Measurements from ENCODE around the gene F2RL3. TPM values are rescaled to one million over a fixed set of nuclear protein-coding genes. Genes with fewer than 3 reads are reported as not detected.

F2RL3 gene
- total and polyA plus RNA-seq, 9 of the 15 experiments (the other 6 are each of a cell fraction or from before 2014, with no cell fraction given) = 1.4 to 27.6 (median 11.9) TPM

- peaks cover 86% of the 10 kb centered on the region for H3K36me3 ChIP-seq (ENCODE audit: control insufficient read depth, insufficient read depth, low read length)
- no TSS peak for BruUV-seq (replicated peaks)
- peaks cover 2% of the 10 kb centered on the region; the same call in 2 of the 3 replicates for H3K79me2 ChIP-seq (ENCODE audit: control insufficient read depth, insufficient read depth, low read length)
Measured at GRCh38 chr19:16841391-16841926, 47.3 kb upstream of the F2RL3 start.

More at GRCh38 chr19:16841391-16841926, 47.3 kb upstream of the F2RL3 start:
- Histone ChIP-seq H4K20me1 (replicated peaks; ENCODE audit: control insufficient read depth, insufficient read depth, low read length) (no peaks in the 10 kb centered on the region), H3K27ac (ENCODE audit: extremely low read depth, low read depth, low read length) (no peak overlapping the region), H3K9me3 (replicated peaks; ENCODE audit: control insufficient read depth, insufficient read depth, low read depth, low read length) (no peaks in the 10 kb centered on the region), H3K9ac (ENCODE audit: insufficient read depth in 1 of 2, low read depth in 2 of 2, low read length in 2 of 2) (no peak overlapping the region), H3K4me2 (ENCODE audit: insufficient read depth, low read length) (no peak overlapping the region), H3K4me1 (replicated peaks in 1 of 2; ENCODE audit: control insufficient read depth in 2 of 2, insufficient read depth in 2 of 2, low read length in 2 of 2) (no peaks in the 10 kb centered on the region; a peak in 1 of 5 replicates), H3K9me1 (ENCODE audit: control insufficient read depth, insufficient read depth, low read length) (peaks cover 19% of the 10 kb centered on the region), H3K4me3 (no peak overlapping the region), H2AFZ (ENCODE audit: low read depth, low read length) (no peak overlapping the region), H3K27me3 (ENCODE audit: control insufficient read depth in 2 of 2, insufficient read depth in 2 of 2, low read length in 2 of 2) (no peaks in the 10 kb centered on the region)
- in situ Hi-C loops (cut with MboI) = no loop called here
- FAIRE-seq = no peak
- 98% methylated on average over 15 of the region's 15 CpGs for WGBS (ENCODE audit: insufficient coverage, low coverage, missing lambda C conversion rate)
- ATAC-seq = no peak
- ChIA-PET CTCF (ENCODE audit: low intra/inter-chr PET ratio) (no interaction called here), POLR2A (interaction anchor here (0.6 to 1.3 kb wide), 3 partner anchors 12 to 1019 kb away, joined by 3 to 8 read pairs (median 3); partner anchors contain the start of gene SIN3B)
- no peak for DNase-seq (ENCODE audit: extremely low read depth in 1 of 4, low spot score in 3 of 4)
- TF ChIP-seq MTA3 (IDR thresholded peaks at IDR 0.05; ENCODE audit: borderline replicate concordance) (no peak), ZFP91 (CRISPR knock-in tag; IDR thresholded peaks at IDR 0.05) (no peak), ZBTB40 (IDR thresholded peaks at IDR 0.05) (no peak), ZBTB40 (CRISPR knock-in tag; IDR thresholded peaks at IDR 0.05) (no peak), BMI1 (IDR thresholded peaks at IDR 0.05; ENCODE audit: low read length) (no peak), ZNF696 (CRISPR knock-in tag; conservative IDR thresholded peaks at IDR 0.05) (no peak), CEBPB (tag; IDR thresholded peaks at IDR 0.05) (no peak), TRIM28 (IDR thresholded peaks at IDR 0.05) (no peak)
- TF ChIP-seq, protein P1, sequence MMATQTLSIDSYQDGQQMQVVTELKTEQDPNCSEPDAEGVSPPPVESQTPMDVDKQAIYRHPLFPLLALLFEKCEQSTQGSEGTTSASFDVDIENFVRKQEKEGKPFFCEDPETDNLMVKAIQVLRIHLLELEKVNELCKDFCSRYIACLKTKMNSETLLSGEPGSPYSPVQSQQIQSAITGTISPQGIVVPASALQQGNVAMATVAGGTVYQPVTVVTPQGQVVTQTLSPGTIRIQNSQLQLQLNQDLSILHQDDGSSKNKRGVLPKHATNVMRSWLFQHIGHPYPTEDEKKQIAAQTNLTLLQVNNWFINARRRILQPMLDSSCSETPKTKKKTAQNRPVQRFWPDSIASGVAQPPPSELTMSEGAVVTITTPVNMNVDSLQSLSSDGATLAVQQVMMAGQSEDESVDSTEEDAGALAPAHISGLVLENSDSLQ (IDR thresholded peaks at IDR 0.05) = no peak
- intact Hi-C loops (cut with micrococcal nuclease) = no loop called here
